Brain microvascular endothelial cell (primary cell): ENCODE measurements around the gene KRT72.

Source experiments
- DNase-seq: peaks from one replicate; pipeline ENCODE4 v3.0.0-alpha.2; 2020
- H3K27ac ChIP-seq: fragments of 250-450 bp; sonication (Bioruptor Pico); 2 replicates; pipeline ENCODE4 v1.5.1; 2020; ENCODE audit warnings: mild to moderate bottlenecking, moderate library complexity
- H3K27me3 ChIP-seq: fragments of 250-450 bp; sonication (Bioruptor Pico); replicated peaks from 2 replicates; pipeline ENCODE4 v1.5.1; 2020; ENCODE audit warnings: mild to moderate bottlenecking
- H3K36me3 ChIP-seq: fragments of 250-450 bp; sonication (Bioruptor Pico); replicated peaks from 2 replicates; pipeline ENCODE4 v1.5.1; 2020; ENCODE audit warnings: mild to moderate bottlenecking
- H3K4me3 ChIP-seq: 2 replicates; pipeline ENCODE4 v1.5.1; 2011; ENCODE audit warnings: low read depth, mild to moderate bottlenecking, control low read depth, low read length, moderate library complexity
- in situ Hi-C: cut with HindIII; loops from 2 replicates; pipeline ENCODE4 v1.10.0; 2017; ENCODE audit warnings: low sequenced_read_pairs, low pct_ligation_motif_present
- TF ChIP-seq, protein P1 (sequence below): IDR thresholded peaks from 2 replicates; pipeline ENCODE4 v1.5.1; 2011; ENCODE audit warnings: low read depth, mild to moderate bottlenecking, moderate library complexity, low read length, control low read depth, inconsistent platforms; ENCODE audit errors: missing control alignments

The KRT72 gene

DNA sequence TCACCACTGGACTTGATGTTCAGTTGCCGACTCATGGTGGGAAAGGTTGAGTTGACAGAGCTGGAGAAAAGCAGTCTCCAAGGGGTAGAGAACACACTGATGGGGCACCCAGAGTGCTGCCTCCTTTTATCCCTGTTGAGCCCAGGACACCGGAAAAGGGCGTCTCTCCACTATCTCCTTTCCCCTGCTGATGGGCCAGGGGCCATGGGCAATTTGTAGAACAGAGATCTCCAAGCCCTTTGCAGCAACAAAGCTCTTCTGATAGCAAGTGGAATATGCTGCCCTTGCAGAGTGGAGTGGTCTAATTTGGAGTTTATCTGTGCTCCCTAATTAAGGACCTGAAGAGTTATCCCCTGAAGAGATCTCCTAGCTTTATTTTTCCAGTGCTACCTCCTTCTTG, 27.5 kb downstream of the KRT72 start, which contains the start of gene KRT74:
Gene KRT74, minus strand, starts transcription at position 101 of the 400 bp plus-strand sequence. Its CDS starts 66 bp downstream, at position 35.
- in situ Hi-C loops, result no loop called here
- no peak for DNase-seq
- no peak within 1 kb of the TSS for H3K4me3 ChIP-seq

DNA sequence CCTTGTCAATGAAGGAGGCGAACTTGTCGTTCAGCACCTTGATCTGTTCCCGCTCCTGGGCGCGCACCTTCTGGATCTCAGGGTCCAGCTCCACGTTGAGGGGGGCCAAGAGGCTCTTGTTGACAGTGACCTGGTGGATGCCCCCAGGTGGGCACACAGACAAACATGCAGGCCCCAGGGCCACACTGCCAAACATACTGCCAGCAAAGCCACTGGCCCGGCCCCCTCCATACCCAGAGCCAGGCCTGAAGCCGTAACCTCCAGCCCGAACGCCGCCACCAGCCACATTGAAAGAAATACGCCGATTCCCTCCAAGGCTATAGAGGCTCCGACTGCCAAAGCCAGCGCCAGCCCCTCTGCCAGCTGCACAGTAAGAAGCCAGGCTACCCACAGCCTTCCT, 28.0 kb downstream of the KRT72 start:
- no peak for DNase-seq
- H3K36me3 ChIP-seq, result no peaks in the 10 kb centered on the region
- H3K4me3 ChIP-seq, result no peak overlapping the region
- TF ChIP-seq, protein P1, sequence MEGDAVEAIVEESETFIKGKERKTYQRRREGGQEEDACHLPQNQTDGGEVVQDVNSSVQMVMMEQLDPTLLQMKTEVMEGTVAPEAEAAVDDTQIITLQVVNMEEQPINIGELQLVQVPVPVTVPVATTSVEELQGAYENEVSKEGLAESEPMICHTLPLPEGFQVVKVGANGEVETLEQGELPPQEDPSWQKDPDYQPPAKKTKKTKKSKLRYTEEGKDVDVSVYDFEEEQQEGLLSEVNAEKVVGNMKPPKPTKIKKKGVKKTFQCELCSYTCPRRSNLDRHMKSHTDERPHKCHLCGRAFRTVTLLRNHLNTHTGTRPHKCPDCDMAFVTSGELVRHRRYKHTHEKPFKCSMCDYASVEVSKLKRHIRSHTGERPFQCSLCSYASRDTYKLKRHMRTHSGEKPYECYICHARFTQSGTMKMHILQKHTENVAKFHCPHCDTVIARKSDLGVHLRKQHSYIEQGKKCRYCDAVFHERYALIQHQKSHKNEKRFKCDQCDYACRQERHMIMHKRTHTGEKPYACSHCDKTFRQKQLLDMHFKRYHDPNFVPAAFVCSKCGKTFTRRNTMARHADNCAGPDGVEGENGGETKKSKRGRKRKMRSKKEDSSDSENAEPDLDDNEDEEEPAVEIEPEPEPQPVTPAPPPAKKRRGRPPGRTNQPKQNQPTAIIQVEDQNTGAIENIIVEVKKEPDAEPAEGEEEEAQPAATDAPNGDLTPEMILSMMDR, result no peak
- peaks cover under 1% of the 10 kb centered on the region for H3K27me3 ChIP-seq
- H3K27ac ChIP-seq, result no peak overlapping the region
- in situ Hi-C loops, result no loop called here

More for the DNA sequence above, 27.5 kb downstream of the KRT72 start, which contains the start of gene KRT74:
- H3K27ac ChIP-seq, result no peak within 1 kb of the TSS
- H3K36me3 ChIP-seq, result no peaks in the 10 kb centered on the region
- peaks cover 2% of the 10 kb centered on the region for H3K27me3 ChIP-seq
- TF ChIP-seq, protein P1, result no peak

DNA sequence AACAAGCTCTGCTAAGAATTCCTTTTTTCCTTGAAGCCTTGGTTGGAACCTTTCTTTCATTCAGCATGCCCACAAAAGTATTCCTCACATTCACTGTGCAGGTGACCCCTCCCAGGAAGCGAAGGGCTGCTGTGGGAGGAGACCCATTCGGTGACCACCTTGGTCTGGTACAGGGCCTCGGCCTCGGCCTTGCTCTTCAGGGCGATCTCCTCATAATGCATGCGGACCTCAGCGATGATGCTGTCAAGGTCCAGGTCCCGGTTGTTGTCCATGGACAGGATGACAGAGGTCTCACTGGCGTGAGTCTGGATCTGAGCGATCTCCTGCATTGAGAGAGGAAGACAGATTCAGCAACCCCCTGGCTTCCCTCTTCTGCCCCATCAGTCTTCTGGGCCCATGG, 30.8 kb downstream of the KRT72 start:
- TF ChIP-seq, protein P1, result no peak

DNA sequence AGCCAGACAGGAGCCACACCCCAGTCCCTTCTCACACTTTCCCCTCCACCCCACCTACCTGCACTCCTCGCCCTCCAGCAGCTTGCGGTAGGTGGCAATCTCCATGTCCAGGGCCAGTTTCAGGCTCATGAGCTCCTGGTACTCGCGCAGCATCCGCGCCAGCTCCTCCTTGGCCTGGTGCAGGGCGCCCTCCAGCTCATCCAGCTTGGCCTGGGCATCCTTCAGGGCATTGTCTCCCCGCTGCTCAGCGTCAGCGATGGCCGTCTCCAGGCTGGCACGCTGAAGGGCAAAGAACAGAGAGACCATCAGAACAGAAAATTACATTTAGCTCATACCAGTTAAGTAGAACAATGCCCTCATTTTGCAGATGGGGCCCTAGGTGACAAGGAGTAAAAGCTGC, 33.2 kb downstream of the KRT72 start:
- in situ Hi-C loops, result no loop called here
- Histone ChIP-seq H3K27me3 (peaks cover 9% of the 10 kb centered on the region), H3K36me3 (no peaks in the 10 kb centered on the region)

More for the DNA sequence above, 30.8 kb downstream of the KRT72 start:
- Histone ChIP-seq H3K4me3 (no peak overlapping the region), H3K27me3 (peaks cover 4% of the 10 kb centered on the region), H3K36me3 (no peaks in the 10 kb centered on the region), H3K27ac (no peak overlapping the region)
- no peak for DNase-seq
- in situ Hi-C loops, result no loop called here

DNA sequence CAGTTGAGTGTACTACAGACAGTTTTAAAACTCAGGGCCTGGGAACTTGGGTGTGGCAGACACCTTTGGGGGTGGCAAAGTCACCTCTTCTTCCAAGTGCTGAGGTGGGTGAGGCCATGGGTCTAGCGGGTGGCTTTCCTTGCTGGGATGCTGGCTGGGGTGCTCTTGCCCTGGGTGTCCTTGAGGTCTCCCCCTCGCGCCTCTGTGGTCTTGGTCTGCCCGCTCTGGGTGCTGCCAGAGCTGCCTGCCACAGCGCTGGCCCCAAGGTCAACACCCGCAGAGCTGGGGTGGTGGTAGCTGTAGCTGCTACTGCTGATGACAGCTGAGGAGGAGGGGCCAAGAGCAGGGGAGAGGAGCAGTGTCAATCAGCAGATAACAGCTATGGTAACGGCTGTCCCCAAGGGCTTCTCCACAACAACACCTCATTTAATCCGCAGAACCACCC, 34.4 kb downstream of the KRT72 start:
- H3K36me3 ChIP-seq, result no peaks in the 10 kb centered on the region
- peaks cover 9% of the 10 kb centered on the region for H3K27me3 ChIP-seq
- H3K4me3 ChIP-seq, result no peak overlapping the region
- TF ChIP-seq, protein P1, result no peak
- H3K27ac ChIP-seq, result no peak overlapping the region
- DNase-seq, result no peak
- in situ Hi-C loops, result no loop called here

More for the DNA sequence above, 33.2 kb downstream of the KRT72 start:
- no peak overlapping the region for H3K4me3 ChIP-seq
- H3K27ac ChIP-seq, result no peak overlapping the region
- TF ChIP-seq, protein P1, result no peak
- DNase-seq, result no peak

DNA sequence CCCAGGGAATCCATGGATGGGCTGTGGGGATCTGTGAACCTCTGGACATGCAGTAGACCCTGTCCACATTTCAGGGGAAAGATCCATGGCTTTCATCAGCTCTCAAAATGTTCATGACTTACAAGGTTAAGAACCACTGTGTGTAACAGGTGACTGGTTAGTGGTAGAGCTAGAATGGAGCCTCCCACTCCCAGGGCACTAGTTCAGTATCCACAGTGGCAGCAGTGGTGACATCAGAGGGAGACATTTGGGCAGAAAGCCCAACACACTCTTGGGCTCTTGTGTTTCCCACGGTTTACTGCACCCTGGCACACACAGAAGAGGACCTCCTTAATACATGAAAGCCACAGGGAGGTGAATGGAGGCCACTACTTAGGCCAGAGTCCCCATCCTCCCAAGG, 36.7 kb downstream of the KRT72 start:
- in situ Hi-C loops, result no loop called here
- peaks cover 9% of the 10 kb centered on the region for H3K27me3 ChIP-seq
- TF ChIP-seq, protein P1, result no peak

More for the DNA sequence above, 36.7 kb downstream of the KRT72 start:
- Histone ChIP-seq H3K27ac (no peak overlapping the region), H3K4me3 (no peak overlapping the region), H3K36me3 (no peaks in the 10 kb centered on the region)
- no peak for DNase-seq
